ENCODE results near the gene SNUPN.
"Not testable (repeated sequence)": the region's sequence is repeated elsewhere in the genome, so short reads cannot be mapped to it uniquely, and the experiment has no call there.

The SNUPN gene

GRCh38 chr15:75631935-75632334, 6.4 kb upstream of the SNUPN start:
- DNase-seq = no peak

DNA sequence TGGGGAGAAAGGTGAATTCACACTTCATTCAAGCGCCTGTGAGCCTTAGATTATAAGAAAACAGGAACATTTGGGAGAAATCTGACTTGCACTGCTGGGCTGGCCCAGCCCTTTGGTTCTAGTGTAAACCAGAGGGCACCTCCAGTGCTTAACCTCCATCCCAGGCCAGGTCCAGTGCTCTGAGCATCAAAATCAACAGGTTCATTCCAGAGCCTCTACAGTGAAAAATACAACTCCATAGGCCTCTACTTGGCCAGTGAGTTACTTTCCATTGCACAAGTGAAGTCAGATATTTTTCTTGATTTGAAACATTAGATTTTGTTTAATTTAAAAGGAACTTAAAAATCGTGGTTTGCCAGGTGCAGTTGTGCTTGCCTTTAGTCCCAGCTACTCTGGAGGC, 3.0 kb downstream of the SNUPN start:
- no peak for DNase-seq

DNA sequence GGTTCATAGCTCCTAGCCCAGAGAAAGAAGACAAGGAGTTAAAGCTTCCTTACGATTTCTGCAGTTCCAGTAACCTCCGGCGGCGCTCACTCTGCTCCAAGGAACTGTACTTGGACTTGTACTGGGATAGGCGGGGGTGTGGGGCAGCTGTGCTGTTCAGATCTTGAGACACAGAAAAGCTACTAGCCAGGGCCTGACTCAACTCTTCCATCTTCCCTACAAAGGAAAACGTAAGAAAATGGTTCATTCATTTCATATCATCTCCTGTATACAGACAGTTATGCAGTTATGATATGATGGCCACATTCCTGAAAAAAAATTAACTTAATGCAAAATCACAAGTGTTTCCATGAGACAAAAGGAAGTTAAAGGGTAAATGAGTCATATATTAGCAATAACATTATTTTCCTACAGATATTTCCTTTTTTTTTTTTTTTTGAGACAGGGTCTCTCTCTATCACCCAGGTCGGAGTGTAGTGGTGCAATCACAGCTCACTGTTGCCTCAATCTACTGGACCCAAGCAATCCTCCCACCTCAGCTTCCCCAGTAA, 4.6 kb downstream of the SNUPN start:
- DNase-seq = no peak

- no peak for DNase-seq
Measured at GRCh38 chr15:75620058-75620820, 5.3 kb downstream of the SNUPN start.

- DNase-seq = no peak
Measured at GRCh38 chr15:75616766-75617165, 8.8 kb downstream of the SNUPN start.

DNA sequence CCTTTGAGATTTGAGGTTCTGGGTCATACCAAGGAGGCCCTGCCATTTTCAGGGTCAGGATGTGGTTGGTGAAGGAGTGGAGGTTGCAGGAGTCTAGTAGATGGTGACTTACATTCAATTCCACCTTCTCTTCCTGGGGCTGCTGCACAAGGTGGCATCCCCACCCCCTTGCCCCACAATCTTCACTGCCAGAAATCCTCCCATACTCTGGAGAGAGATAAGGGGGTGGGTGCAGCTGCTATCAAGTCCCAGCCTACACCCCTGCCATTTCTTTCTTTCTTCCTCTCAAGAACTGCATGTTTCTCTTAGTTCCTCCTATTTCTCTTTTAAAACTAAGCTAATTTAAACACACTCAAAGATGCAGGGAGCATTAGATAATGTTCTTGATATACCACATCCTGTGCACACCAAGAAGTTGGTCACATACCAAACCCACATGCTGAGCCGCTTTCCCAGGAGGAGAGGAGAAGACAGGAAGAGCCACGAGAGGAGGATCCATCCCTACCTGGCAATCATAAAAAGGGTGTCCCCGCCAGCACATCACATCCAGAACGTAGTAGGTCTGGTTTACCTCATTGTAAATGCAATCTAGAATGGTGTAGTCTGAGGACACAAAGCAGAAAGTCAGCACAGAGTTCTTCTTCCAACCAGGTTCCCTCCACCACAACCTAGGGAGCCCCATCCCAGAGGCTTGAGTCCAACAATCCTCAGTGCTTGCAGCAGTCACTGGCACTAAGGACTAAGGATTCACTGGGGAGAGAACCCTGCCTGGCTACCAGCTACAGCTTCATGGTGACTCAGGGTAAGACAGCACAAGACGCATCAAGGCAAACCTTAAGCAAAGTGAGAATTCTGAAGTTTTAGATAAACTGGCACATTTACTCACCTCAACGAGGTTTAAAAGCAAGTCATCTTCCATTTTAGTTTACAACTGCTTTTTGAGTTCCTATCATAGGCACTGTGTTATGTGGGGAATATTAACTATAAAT, 18.5 kb downstream of the SNUPN start:
- no peak for DNase-seq

- DNase-seq = no peak
Measured at GRCh38 chr15:75606026-75606425, 19.5 kb downstream of the SNUPN start.

DNA sequence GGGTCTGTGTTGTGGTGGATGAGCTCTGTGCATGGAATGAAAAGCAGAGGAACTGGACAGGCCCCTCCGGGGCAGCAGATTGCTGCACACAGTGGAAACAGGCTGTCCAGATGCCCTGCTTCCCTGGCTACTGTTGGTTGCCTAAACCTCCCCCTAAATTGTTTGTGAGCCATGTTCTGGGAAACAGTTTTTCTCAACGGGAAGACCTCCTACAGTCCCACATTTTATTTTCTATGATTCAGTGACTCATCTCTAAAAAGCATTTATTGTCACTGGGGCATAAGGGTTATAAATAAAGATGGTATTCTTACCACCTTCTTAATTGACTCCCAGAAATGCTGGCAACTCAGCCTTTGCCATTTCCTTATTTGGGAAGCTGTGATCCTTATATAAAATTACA, 26.1 kb downstream of the SNUPN start:
- DNase-seq = no peak

DNA sequence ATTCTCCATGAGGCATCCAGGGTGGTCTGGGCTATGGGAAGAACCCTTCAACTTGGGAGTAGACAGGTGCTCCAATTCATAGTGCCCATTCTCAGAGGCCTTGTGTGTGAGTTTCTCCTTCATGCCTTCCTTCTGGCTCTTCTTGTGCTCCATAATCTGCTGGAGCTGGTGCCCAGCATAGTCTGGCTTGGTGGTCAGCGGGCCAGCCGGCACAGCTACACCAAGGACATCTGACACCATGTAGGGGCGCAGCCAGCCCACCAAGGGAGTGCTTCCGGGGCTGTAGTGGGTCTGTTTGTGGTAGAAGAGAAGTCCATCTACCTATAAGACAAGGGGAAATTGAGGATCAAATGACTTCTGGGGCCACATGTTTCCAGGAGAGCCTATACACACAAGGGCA, 27.2 kb downstream of the SNUPN start:
- DNase-seq = no peak

- peak; percentile 19 for DNase-seq
Measured at GRCh38 chr15:75597667-75598341, 27.7 kb downstream of the SNUPN start.

DNA sequence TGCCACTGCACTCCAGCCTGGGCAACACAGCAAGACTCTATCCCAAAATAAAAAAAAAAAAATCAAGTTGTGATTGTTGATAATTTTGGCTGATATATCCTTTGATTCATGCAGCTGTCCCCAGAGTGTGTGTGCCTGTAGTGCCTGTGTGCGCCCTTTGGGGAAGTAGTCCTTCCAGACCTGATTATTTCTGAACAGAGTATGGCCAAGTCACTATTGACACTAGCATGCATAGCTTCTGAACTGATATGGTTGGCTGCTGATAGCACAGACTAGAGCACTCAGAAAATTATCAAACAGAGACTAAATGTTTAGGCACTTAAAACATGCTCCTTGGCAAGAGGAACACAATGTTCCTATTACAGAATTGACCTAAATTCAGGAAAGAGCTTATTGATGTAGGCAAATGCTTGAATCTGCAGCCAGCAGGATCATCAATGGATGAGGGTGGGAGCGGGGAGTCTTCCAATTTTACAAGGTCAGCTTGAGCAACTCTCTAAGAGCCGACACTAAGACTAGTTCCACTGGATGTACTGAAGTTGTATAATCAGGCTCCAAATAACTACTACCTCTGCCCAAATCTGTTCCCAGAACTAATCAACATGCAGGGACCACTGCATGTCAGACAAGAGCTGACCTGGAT, 28.7 kb downstream of the SNUPN start:
- DNase-seq = no peak

- DNase-seq = no peak
Measured at GRCh38 chr15:75594276-75594675, 31.2 kb downstream of the SNUPN start.

- no peak for DNase-seq
Measured at GRCh38 chr15:75591655-75592364, 33.7 kb downstream of the SNUPN start.

- no peak for DNase-seq
Measured at GRCh38 chr15:75590239-75590638, 35.3 kb downstream of the SNUPN start.

GRCh38 chr15:75589071-75589470, 36.5 kb downstream of the SNUPN start:
- DNase-seq = no peak

GRCh38 chr15:75586422-75586821, 39.1 kb downstream of the SNUPN start:
- DNase-seq = not testable (repeated sequence)

- DNase-seq = no peak
Measured at GRCh38 chr15:75584121-75584520, 41.4 kb downstream of the SNUPN start.

DNA sequence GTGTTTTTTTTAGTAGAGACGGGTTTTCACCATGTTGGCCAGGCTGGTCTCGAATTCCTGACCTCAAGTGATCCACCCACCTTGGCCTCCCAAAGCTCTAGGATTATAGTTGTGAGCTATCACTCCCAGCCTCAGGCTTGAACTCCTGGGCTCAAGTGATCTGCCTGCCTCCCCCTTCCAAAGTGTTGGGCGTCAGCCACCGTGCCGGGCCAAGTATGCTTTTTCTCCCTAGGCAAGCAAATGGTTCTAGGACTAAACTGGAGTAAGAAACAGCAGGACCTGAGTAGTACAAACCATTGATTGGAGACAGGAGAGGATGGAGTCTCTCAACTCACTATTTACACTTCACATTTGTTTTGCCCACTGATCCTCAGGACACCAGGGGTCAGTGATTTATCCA, 41.8 kb downstream of the SNUPN start:
- DNase-seq = no peak

GRCh38 chr15:75582943-75583342, 42.6 kb downstream of the SNUPN start:
- not testable (repeated sequence) for DNase-seq

- DNase-seq = peak; percentile 70
Measured at GRCh38 chr15:75578948-75579920, 46.3 kb downstream of the SNUPN start, which contains the start of gene PTPN9. Gene PTPN9, minus strand, starts transcription at chr15:75579315. Its CDS starts 539 bp downstream, at chr15:75578776.
